Activated T-cell treated with anti-CD3 and anti-CD28 coated beads for 48 hours (primary cell): ENCODE results near the gene TMEM245.

Experiments
- DNase-seq: peaks from one replicate; pipeline ENCODE4 v3.0.0-alpha.2; 2020; ENCODE audit warnings: low read depth

The TMEM245 gene

DNA sequence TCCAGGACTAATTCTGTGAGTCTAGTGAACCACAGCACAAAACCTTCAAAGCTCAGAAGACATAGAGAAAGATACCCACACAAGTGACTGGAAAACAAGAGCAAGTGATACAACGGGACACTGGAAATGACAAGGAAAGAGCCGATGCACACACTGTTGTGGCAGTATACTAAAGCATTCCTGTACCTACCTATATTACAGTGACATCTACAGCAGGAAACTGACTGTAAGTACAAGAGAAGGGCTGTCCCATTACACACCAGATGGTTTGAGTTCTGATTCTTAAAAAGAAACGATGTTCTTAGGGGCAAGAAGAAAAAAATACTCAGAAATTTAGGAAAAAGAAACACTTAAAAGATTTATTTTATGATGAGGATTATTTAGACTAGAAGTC, 18.5 kb downstream of the TMEM245 start:
- no peak for DNase-seq

DNA sequence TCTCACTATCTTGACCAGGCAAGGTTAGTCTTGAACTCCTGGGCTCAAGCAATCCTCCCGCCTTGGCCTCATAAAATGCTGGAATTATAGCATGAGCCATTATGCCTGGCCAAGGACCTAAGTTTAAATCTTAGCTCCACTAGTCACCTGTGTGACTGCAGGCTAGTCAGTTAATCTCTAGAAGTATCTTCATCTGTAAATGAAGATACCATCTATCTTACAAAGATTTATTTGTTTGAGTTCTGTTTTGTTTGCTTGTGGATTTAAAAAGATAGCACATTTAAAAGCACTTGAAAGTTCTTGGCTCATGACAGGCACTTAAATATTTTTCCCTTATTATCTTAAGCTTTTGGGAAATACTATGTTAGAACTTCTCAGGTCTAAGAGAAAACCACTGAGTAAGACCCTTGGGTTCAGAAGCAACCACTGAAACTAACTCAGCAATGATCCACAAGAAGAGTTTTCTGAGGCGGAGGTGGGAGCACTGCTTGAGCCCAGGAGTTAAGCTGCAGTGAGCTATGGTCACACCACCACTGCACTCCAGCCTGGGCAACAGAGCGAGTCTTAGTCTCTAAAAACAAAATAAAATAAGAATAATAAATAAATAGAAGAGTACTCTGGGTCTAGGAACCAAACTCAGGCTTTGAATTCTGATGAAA, 19.1 kb downstream of the TMEM245 start:
- DNase-seq = no peak

DNA sequence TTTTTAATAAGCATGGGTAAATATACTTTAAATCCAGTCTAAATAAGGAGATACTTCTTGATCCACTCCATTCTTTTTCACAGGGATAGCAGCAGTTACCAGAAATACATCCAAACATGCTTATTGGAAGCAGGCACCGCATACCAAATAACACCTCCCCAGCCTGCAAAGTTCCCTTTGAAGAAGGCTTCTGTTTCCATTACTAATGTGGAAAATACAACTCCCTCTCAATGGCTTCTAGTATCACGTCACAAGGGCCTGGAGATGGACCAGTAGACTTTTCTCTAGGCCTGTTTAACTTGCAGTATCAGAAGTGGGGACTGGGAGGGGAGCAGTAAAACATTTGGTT, 20.8 kb downstream of the TMEM245 start:
- DNase-seq = no peak

- DNase-seq = no peak
These were observed 21.4 kb downstream of the TMEM245 start for GRCh38 chr9:109098171-109098959.

DNA sequence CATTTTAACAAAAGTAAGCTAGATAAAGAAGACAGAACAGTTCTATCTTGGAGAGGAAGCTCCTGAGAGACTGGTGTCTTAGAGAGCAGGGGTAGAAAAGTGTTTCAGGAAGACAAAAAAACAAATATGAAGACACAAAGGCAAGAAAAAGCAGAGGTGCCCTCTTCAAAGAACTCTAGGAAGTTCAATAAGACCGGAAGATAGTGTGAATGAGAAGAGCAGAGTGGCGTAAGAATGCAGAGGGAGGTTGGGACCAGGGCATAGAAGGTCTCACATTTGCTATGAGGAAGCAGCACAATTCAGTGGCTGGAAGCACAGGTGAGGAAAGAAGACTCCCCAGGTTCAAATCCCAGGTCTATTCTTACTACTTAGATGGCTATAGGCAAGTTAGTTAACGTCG, 22.6 kb downstream of the TMEM245 start:
- DNase-seq = no peak

DNA sequence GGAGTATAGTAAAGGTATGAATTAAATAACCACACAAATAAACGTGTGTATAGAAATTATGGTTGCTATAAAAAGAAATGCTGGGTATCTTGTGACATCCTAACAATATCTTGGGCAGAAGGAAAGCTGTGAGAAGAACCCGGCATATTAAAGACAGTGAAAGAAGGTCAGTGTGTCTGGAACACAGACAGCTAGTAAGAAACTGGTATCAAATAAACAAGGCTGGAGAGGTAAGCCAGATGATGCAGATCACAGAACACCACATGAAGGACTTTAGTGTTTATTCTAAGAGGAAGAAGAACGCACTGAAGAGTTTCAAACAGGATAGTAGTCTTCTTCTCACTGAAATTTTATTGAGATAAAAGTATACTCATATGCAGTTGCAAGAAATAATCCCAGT, 24.4 kb downstream of the TMEM245 start:
- no peak for DNase-seq

DNA sequence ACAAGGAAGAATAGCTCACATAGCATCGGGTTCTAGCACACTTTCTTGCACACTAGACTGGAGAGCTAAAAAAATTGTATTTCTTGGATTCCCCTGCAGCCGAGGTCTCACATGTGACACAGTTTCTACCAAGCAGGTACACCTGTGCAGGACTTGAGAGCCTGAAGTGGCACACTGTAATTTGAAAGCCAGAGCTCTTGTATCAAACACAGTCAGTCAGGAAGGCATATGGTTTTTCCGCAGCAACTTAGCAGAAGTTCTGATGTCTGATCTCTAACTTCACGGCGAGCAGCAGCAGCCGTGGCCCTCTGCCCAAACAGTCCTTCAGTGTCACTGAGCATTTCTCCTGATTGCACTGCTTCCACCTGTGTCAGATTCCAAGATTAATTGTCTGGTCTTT, 25.5 kb downstream of the TMEM245 start:
- no peak for DNase-seq

DNA sequence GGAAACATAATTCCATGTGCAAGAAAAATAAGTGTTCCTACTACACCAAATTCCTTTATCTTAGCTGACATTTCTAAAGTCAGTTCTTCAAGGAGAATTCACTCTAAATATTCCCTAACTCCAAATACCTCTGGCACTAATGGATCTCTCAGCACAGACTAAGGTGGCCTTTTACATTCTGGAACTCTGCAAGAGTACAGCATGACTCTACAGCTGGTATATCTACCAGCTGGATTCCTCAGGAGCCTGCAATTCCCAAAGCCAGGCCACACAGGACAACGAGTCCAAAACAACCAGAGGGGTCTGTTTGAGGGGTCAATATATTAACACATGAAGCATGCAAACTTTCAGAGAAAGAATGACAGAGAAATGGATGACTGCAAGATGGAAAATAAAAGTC, 27.2 kb downstream of the TMEM245 start:
- no peak for DNase-seq

- DNase-seq = no peak
These were observed 27.6 kb downstream of the TMEM245 start for GRCh38 chr9:109092051-109092580.

GRCh38 chr9:109088221-109088620, 31.5 kb downstream of the TMEM245 start:
- DNase-seq = no peak

GRCh38 chr9:109087795-109088194, 32.0 kb downstream of the TMEM245 start:
- no peak for DNase-seq

DNA sequence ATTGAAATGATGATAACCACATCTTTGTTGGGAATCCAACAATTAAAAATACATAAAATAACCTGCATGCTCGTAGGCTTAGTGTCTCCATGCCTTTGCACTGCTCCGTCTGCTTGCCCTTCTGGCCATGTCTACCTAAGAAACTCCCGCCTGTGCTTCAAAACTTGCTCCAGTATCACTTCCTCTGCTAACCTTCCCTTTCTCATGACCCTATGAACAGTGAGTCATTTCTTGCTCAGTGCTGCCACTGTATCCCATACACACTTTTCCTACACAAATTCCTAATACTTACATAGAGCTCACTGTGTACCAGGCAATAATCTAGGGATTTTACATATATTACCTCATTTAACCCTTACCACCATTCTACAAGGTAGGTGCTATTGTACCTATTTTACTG, 33.5 kb downstream of the TMEM245 start:
- DNase-seq = no peak

- DNase-seq = no peak
These were observed 34.2 kb downstream of the TMEM245 start for GRCh38 chr9:109085510-109085909.

DNA sequence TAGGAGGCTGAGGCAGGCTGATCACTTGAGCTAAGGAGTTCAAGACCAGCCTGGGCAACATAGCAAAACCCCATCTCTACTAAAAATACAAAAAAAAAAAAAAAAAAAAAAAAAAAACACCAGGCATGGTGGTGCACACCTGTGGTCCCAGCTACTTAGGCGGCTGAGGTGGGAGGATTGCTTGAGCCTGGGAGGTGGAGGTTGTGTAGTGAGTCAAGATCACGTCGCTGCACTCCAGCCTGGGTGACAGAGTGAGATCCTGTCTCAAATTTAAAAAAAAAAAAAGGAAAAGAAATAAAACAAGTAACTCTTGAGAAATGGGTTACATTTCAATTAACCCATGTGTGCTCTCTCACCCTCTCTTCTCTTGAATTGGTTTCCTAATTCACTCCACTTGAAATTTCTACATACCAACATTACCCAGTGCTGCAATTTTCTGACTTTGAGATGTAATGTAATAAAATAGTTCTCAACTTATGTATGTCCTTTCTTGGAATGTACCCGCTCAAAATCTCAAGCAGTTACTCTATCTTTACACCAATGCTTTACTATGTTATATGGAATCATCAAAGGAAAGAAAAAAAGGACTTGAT, 35.8 kb downstream of the TMEM245 start:
- DNase-seq = no peak

DNA sequence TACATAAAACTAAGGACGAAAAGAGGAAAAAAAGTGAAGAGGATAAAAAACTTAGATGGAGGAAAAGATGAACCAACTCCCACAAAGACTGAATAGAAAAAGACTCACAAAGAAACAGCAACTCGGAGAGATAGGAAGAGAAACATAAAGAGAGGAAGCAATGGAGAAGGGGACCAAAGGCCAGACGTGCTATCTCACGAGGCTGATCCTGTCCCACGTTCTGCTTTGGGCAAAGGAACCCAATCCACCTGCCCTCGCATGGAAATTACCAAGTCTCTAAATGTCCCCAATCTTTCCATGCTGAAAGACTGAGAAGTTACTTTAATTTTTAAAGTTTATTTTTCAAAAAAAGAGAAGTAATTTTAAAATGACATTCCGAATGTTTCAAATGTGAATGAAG, 36.6 kb downstream of the TMEM245 start:
- DNase-seq = no peak

GRCh38 chr9:109082091-109082620, 37.6 kb downstream of the TMEM245 start:
- DNase-seq = no peak

DNA sequence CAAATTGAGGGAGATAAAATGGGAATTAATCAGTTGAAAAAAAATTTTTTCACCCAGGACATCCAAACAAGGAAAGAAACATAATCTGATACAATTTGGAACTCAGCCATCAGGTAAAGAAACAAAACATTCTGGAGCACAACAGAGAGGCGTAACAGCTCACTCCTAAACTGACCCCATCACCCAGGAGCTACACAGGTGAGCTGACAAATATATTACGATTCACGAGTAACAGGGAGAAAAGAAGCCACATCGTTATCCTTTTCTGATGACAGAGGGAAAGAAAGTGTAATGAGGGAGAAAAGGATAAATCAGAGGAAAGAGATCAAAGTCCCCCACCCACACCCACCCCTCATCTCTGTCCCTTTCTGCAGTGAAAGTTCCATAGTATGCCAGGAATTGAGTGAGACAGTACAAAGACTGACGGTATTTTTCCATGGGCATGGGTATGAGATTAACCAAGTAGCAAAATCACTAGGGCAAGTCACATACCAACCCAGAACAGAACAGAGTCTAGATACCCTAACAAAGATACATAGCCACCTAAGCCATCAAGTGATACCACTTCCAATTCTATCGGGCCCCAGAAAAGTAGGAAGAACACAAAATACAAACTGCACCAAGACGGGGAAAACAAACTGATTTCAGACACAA, 45.4 kb downstream of the TMEM245 start:
- DNase-seq = no peak

- DNase-seq = no peak
These were observed 46.8 kb downstream of the TMEM245 start for GRCh38 chr9:109072821-109073435.

DNA sequence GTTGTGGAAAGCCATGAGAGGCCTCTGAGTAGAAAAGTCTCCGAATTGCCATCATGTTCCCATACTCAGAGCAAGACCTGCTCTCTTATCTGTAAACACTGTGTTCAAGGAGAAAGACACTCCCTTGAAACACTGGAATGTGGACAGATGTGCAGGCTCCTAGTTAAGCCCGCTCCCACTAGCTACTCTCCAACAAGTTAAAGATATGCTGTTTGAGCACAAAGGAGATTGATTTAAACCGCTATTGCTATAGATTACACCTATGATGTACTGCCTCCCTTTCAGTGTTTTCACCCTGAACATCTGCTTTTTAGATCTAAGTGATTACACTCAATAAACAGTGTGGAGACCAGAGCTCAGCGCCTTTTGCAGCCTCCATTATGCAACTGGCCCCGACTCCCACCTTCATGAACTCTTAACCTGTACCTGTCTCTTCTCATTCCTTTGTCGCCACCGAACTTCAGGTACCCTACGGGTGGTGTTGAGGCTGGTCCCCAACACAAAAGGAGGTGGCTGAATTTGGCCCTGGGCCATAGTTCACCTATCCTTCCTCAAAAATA, 47.5 kb downstream of the TMEM245 start:
- DNase-seq = no peak

- DNase-seq = no peak
These were observed 51.0 kb downstream of the TMEM245 start for GRCh38 chr9:109068764-109069163.

GRCh38 chr9:109064963-109065702, 54.6 kb downstream of the TMEM245 start:
- DNase-seq = no peak
